IMR-90 (cell line): Measurements from ENCODE around the gene DBNDD2. TPM values are rescaled to one million over a fixed set of nuclear protein-coding genes. Genes with fewer than 3 reads are reported as not detected.

Experiments
- ATAC-seq: fragments of 200-7000 bp; cut with Tn5 transposase; 2 replicates; pipeline ENCODE4 v1.9.1; 2020; ENCODE audit warnings: low read depth, mild to moderate bottlenecking, moderate library complexity
- BruUV-seq: library from RNA; stranded (reverse); fragments of 400-500 nt; replicated peaks from 2 replicates; lab custom pipeline; 2021; lab: Mats Ljungman, UMichigan
- CTCF ChIA-PET: fragments of 300-600 bp; formaldehyde crosslinking; extraction: SDS; loops from one replicate; lab custom pipeline; 2021; ENCODE audit warnings: antibody characterized with exemption; lab: Yijun Ruan, JAX
- POLR2A ChIA-PET: fragments of 300-600 bp; sonication (Branson Sonifier 250); formaldehyde crosslinking; loops from one replicate; lab custom pipeline; 2022; ENCODE audit warnings: antibody characterized with exemption; ENCODE audit not compliant: unreplicated experiment; lab: Charles Lee
- DNase-seq: peaks from one replicate; pipeline ENCODE4 v3.0.0; 2013
- H2AFZ ChIP-seq: replicated peaks from 2 replicates; pipeline ENCODE3; 2013; ENCODE audit warnings: low read length, mild to moderate bottlenecking; ENCODE audit not compliant: poor library complexity
- H2AK5ac ChIP-seq: 2 replicates; pipeline ENCODE4 v1.6.1; 2013; ENCODE audit warnings: low read depth, low read length, inconsistent platforms
- H2AK9ac ChIP-seq: replicated peaks from 2 replicates; pipeline ENCODE3; 2013; ENCODE audit warnings: mild to moderate bottlenecking, low read depth, low read length, moderate library complexity; ENCODE audit not compliant: poor library complexity
- H2BK120ac ChIP-seq: 2 replicates; pipeline ENCODE4 v1.6.1; 2013; ENCODE audit warnings: low read depth, low read length, inconsistent platforms
- H2BK15ac ChIP-seq: 3 replicates; pipeline ENCODE4 v1.6.1; 2013; ENCODE audit warnings: low read depth, low read length, inconsistent platforms
- H2BK20ac ChIP-seq: 2 replicates; pipeline ENCODE4 v1.6.1; 2013; ENCODE audit warnings: low read depth, mild to moderate bottlenecking, inconsistent platforms, low read length, moderate library complexity
- H2BK5ac ChIP-seq: 2 replicates; pipeline ENCODE4 v1.6.1; 2013; ENCODE audit warnings: mild to moderate bottlenecking, low read depth, low read length, inconsistent platforms; ENCODE audit not compliant: poor library complexity, severe bottlenecking
- H3K14ac ChIP-seq: replicated peaks from 2 replicates; pipeline ENCODE4 v1.6.1; 2013; ENCODE audit warnings: low read depth, low read length, inconsistent platforms
- H3K18ac ChIP-seq: 2 replicates; pipeline ENCODE4 v1.6.1; 2013; ENCODE audit warnings: low read depth, low read length, control low read depth
- H3K23ac ChIP-seq: 2 replicates; pipeline ENCODE4 v1.6.1; 2013; ENCODE audit warnings: low read depth, low read length, inconsistent platforms
- H3K27ac ChIP-seq: 2 replicates; pipeline ENCODE4 v1.5.1; 2013; ENCODE audit warnings: mild to moderate bottlenecking, control low read depth, low read length; ENCODE audit not compliant: insufficient read depth
- H3K27me3 ChIP-seq: 2 replicates; pipeline ENCODE4 v1.6.1; 2013; ENCODE audit warnings: low read length; ENCODE audit not compliant: control insufficient read depth, insufficient read depth
- H3K36me3 ChIP-seq: 2 replicates; pipeline ENCODE4 v1.6.1; 2013; ENCODE audit warnings: low read length, mixed read lengths; ENCODE audit not compliant: control insufficient read depth, insufficient read depth
- H3K4ac ChIP-seq: 2 replicates; pipeline ENCODE4 v1.6.1; 2013; ENCODE audit warnings: low read depth, low read length, inconsistent platforms
- H3K4me1 ChIP-seq: 2 replicates; pipeline ENCODE4 v1.6.1; 2013; ENCODE audit warnings: low read length, mixed read lengths; ENCODE audit not compliant: control insufficient read depth, insufficient read depth
- H3K4me2 ChIP-seq: 2 replicates; pipeline ENCODE4 v1.6.1; 2013; ENCODE audit warnings: low read depth, mild to moderate bottlenecking, control low read depth, low read length, moderate library complexity
- H3K4me3 ChIP-seq: 2 replicates; pipeline ENCODE4 v1.5.1; 2013; ENCODE audit warnings: low read depth, mild to moderate bottlenecking, control low read depth, low read length, moderate library complexity; ENCODE audit not compliant: insufficient read depth
- H3K56ac ChIP-seq: 2 replicates; pipeline ENCODE4 v1.6.1; 2013; ENCODE audit warnings: low read length, inconsistent platforms; ENCODE audit not compliant: insufficient read depth; ENCODE audit errors: extremely low read depth
- H3K79me1 ChIP-seq, 2 experiments: 2 replicates each; pipeline ENCODE4 v1.6.1; 2013; ENCODE audit warnings: low read length in 2 of 2, inconsistent platforms in 1 of 2, low read depth in 1 of 2
- H3K9ac ChIP-seq: 2 replicates; pipeline ENCODE4 v1.6.1; 2013; ENCODE audit warnings: low read depth, low read length, control low read depth
- H3K9me1 ChIP-seq: 2 replicates; pipeline ENCODE4 v1.6.1; 2013; ENCODE audit warnings: low read length, inconsistent platforms; ENCODE audit not compliant: insufficient read depth
- H3K9me3 ChIP-seq: 2 replicates; pipeline ENCODE4 v1.6.1; 2013; ENCODE audit warnings: low read length; ENCODE audit not compliant: control insufficient read depth, insufficient read depth
- H4K20me1 ChIP-seq: 2 replicates; pipeline ENCODE4 v1.6.1; 2013; ENCODE audit warnings: low read length, inconsistent platforms; ENCODE audit not compliant: insufficient read depth
- H4K5ac ChIP-seq: 2 replicates; pipeline ENCODE4 v1.6.1; 2013; ENCODE audit warnings: mild to moderate bottlenecking, low read depth, low read length, control low read depth
- H4K8ac ChIP-seq, 2 experiments: 2 replicates each; pipeline ENCODE4 v1.6.1; 2013; ENCODE audit warnings: low read depth in 2 of 2, low read length in 2 of 2, control low read depth in 1 of 2, inconsistent platforms in 1 of 2
- H4K91ac ChIP-seq: 2 replicates; pipeline ENCODE4 v1.6.1; 2013; ENCODE audit warnings: low read depth, low read length, inconsistent platforms; ENCODE audit not compliant: insufficient read depth
- BHLHE40 ChIP-seq: fragments of 150-350 bp; IDR thresholded peaks from 2 replicates; pipeline ENCODE4 v1.6.1; 2016; ENCODE audit warnings: mild to moderate bottlenecking, low read depth, low read length
- CEBPB ChIP-seq: IDR thresholded peaks from 2 replicates; pipeline ENCODE4 v1.6.1; 2012; ENCODE audit warnings: low read depth, low read length, improper control_type of control experiment
- CHD1 ChIP-seq: IDR thresholded peaks from 2 replicates; pipeline ENCODE4 v1.6.1; 2012; ENCODE audit warnings: low read depth, low read length, improper control_type of control experiment
- CTCF ChIP-seq: conservative IDR thresholded peaks from 2 replicates; pipeline ENCODE4 v1.5.1; 2012; ENCODE audit warnings: mild to moderate bottlenecking, low read depth, low read length, improper control_type of control experiment
- ELK1 ChIP-seq: fragments of 150-350 bp; IDR thresholded peaks from 2 replicates; pipeline ENCODE4 v1.6.1; 2016; ENCODE audit warnings: low read depth, mild to moderate bottlenecking, low read length, moderate library complexity, borderline replicate concordance
- FOS ChIP-seq: fragments of 150-350 bp; IDR thresholded peaks from 2 replicates; pipeline ENCODE4 v1.6.1; 2016; ENCODE audit warnings: low read depth, low read length
- MAFK ChIP-seq: IDR thresholded peaks from 2 replicates; pipeline ENCODE4 v1.6.1; 2012; ENCODE audit warnings: low read depth, low read length, improper control_type of control experiment
- MAZ ChIP-seq: IDR thresholded peaks from 2 replicates; pipeline ENCODE4 v1.6.1; 2012; ENCODE audit warnings: low read depth, mild to moderate bottlenecking, low read length, improper control_type of control experiment, moderate library complexity, borderline replicate concordance
- MXI1 ChIP-seq: IDR thresholded peaks from 2 replicates; pipeline ENCODE4 v1.6.1; 2012; ENCODE audit warnings: low read depth, mild to moderate bottlenecking, low read length, moderate library complexity, borderline replicate concordance
- NFE2L2 ChIP-seq: fragments of 150-350 bp; IDR thresholded peaks from 2 replicates; pipeline ENCODE4 v1.6.1; 2016; ENCODE audit warnings: low read depth, mild to moderate bottlenecking, low read length
- POLR2A ChIP-seq: IDR thresholded peaks from 2 replicates; pipeline ENCODE4 v1.6.1; 2012; ENCODE audit warnings: mild to moderate bottlenecking, low read depth, low read length
- RAD21 ChIP-seq: IDR thresholded peaks from 2 replicates; pipeline ENCODE4 v1.6.1; 2012; ENCODE audit warnings: low read length, improper control_type of control experiment
- RCOR1 ChIP-seq: IDR thresholded peaks from 2 replicates; pipeline ENCODE4 v1.6.1; 2012; ENCODE audit warnings: mild to moderate bottlenecking, low read length, improper control_type of control experiment; ENCODE audit not compliant: insufficient replicate concordance
- RFX5 ChIP-seq: IDR thresholded peaks from 2 replicates; pipeline ENCODE4 v1.8.0; 2012; ENCODE audit warnings: low read depth, mild to moderate bottlenecking, low read length, moderate library complexity
- SMC3 ChIP-seq: fragments of 150-350 bp; IDR thresholded peaks from 2 replicates; pipeline ENCODE4 v1.6.1; 2016; ENCODE audit warnings: low read depth, mild to moderate bottlenecking, antibody characterized with exemption, low read length, moderate library complexity
- USF2 ChIP-seq: fragments of 150-350 bp; IDR thresholded peaks from 2 replicates; pipeline ENCODE4 v1.6.1; 2017; ENCODE audit warnings: mild to moderate bottlenecking, antibody characterized with exemption, low read length, low read depth
- WGBS, 2 experiments: methylation state at CpG; one replicate each; pipeline versions ENCODE4 v1.1.5 to v1.1.7; 2013; ENCODE audit warnings: missing lambda C conversion rate in 2 of 2; ENCODE audit not compliant: insufficient read length in 1 of 2; ENCODE audit errors: extremely low coverage in 2 of 2; 5-methylcytosine and 5-hydroxymethylcytosine counted together
- dilution Hi-C: fragments of 300-500 bp; cut with HindIII; formaldehyde crosslinking; loops from one replicate; pipeline ENCODE4 v1.14.3; 2018; ENCODE audit warnings: low sequenced_read_pairs; ENCODE audit not compliant: unreplicated experiment
- in situ Hi-C: fragments of 300-500 bp; cut with MboI; formaldehyde crosslinking; loops from 3 replicates; pipeline ENCODE4 v1.14.3; 2019; ENCODE audit warnings: low sequenced_read_pairs, inconsistent platforms, mixed read lengths
- intact Hi-C: fragments of 100-400 bp; cut with micrococcal nuclease; formaldehyde crosslinking; loops from 2 replicates; pipeline ENCODE4 v1.10.0; 2022
- polyA plus RNA-seq, 3 experiments: library from polyadenylated mRNA; depleted of rRNA; stranded (reverse); fragments of >200 nt; gene quantifications; 2 replicates each; pipeline ENCODE4 v1.2.3, GENCODE V29; 2012; ENCODE audit warnings: low replicate concordance in 1 of 3
- total RNA-seq: library from RNA; depleted of rRNA; stranded (reverse); fragments of >200 nt; gene quantifications from 2 replicates; pipeline ENCODE4 v1.2.3, GENCODE V29; 2012

Gene DBNDD2
- total and polyA plus RNA-seq, 2 of the 4 experiments (the other 2 are of a cell fraction), result 1.3 to 9.3 TPM

- Histone ChIP-seq H4K8ac (no peak overlapping the region), H3K27me3 (no peaks in the 10 kb centered on the region), H2BK120ac (no peak overlapping the region), H3K9me3 (no peaks in the 10 kb centered on the region), H3K9ac (no peak overlapping the region), H3K36me3 (peaks cover 7% of the 10 kb centered on the region), H2AK9ac (no peak overlapping the region), H2BK15ac (no peak overlapping the region), H4K20me1 (no peaks in the 10 kb centered on the region), H2BK20ac (no peak overlapping the region), H3K56ac (no peak overlapping the region), H3K4me2 (no peak overlapping the region), H3K9me1 (no peaks in the 10 kb centered on the region), H3K23ac (no peak overlapping the region), H2BK5ac (no peak overlapping the region), H2AFZ (peak overlapping the region; percentile 37), H3K27ac (no peak overlapping the region), H3K18ac (no peak overlapping the region), H3K4me3 (no peak overlapping the region), H4K91ac (no peak overlapping the region), H4K5ac (no peak overlapping the region), H3K79me1 (peaks cover 0 to 3% of the 10 kb centered on the region in 2 experiments; a peak in 2 of 4 replicates), H3K4ac (no peak overlapping the region), H3K4me1 (no peaks in the 10 kb centered on the region; the same call in 1 of the 2 replicates), H3K14ac (no peak overlapping the region), H2AK5ac (no peak overlapping the region)
- dilution Hi-C loops (no loop called here), intact Hi-C loops (no loop called here), in situ Hi-C loops (no loop called here)
- WGBS, 2 experiments, result 70% methylated on average over 5 of the region's 10 CpGs; no CpG with 5 or more reads in 1 of the 2 experiments
- ATAC-seq (no peak), DNase-seq (no peak)
- ChIA-PET POLR2A (interaction anchor here (1.2 kb wide), 1 partner anchor 9 kb away, joined by 4 read pairs; the partner anchor contains the start of gene SYS1), CTCF (interaction anchor here (1.3 to 2.1 kb wide), 3 partner anchors 9 to 399 kb away, joined by 3 to 6 read pairs (median 5); partner anchors contain the start of gene SYS1)
- no TSS peak for BruUV-seq
- TF ChIP-seq USF2 (no peak), SMC3 (no peak), CEBPB (no peak), RFX5 (no peak), MXI1 (no peak), MAZ (no peak), BHLHE40 (no peak), POLR2A (no peak), FOS (no peak), CHD1 (no peak), RCOR1 (no peak), ELK1 (no peak), RAD21 (no peak), MAFK (no peak), NFE2L2 (no peak), CTCF (no peak)
Observed at GRCh38 chr20:45372241-45372640, 35.8 kb upstream of the DBNDD2 start.
